Fibroblast of lung (primary cell): ENCODE results near the gene ERGIC3. TPM values are rescaled to one million over a fixed set of nuclear protein-coding genes. Genes with fewer than 3 reads are reported as not detected.

Experiments
- DNase-seq, 2 donors: peaks; one replicate each; pipeline versions ENCODE4 v3.0.0 to v3.0.0-alpha.2; 2010; ENCODE audit warnings: low read depth in 2 of 2
- H2AFZ ChIP-seq: 2 replicates; pipeline ENCODE4 v1.5.1; 2012; ENCODE audit warnings: low read length, control low read depth, inconsistent platforms
- H3K27ac ChIP-seq: 2 replicates; pipeline ENCODE4 v1.5.1; 2011; ENCODE audit warnings: low read length, control low read depth; ENCODE audit not compliant: insufficient read depth
- H3K27me3 ChIP-seq: 2 replicates; pipeline ENCODE4 v1.5.1; 2011; ENCODE audit warnings: mild to moderate bottlenecking, low read length; ENCODE audit not compliant: control insufficient read depth, insufficient read depth
- H3K36me3 ChIP-seq: 2 replicates; pipeline ENCODE4 v1.5.1; 2011; ENCODE audit warnings: low read length; ENCODE audit not compliant: control insufficient read depth, insufficient read depth
- H3K4me1 ChIP-seq: 2 replicates; pipeline ENCODE4 v1.5.1; 2011; ENCODE audit warnings: low read length; ENCODE audit not compliant: control insufficient read depth, insufficient read depth; ENCODE audit errors: extremely low read depth
- H3K4me2 ChIP-seq: 2 replicates; pipeline ENCODE4 v1.5.1; 2011; ENCODE audit warnings: low read length, control low read depth; ENCODE audit not compliant: insufficient read depth; ENCODE audit errors: extremely low read depth
- H3K4me3 ChIP-seq, 4 experiments: fragments of 200-600 bp in 1 of 4; sonication (generic) in 1 of 4; replicated peaks in 1 of 4; 2 replicates each; pipeline ENCODE4 v1.5.1; 2011 to 2016; ENCODE audit warnings: low read length in 4 of 4, low read depth in 3 of 4, mild to moderate bottlenecking in 3 of 4, control low read depth in 2 of 4, inconsistent platforms in 1 of 4, mixed read lengths in 1 of 4; ENCODE audit not compliant: insufficient read depth in 1 of 4; ENCODE audit errors: control extremely low read depth in 1 of 4
- H3K79me2 ChIP-seq: 2 replicates; pipeline ENCODE4 v1.5.1; 2012; ENCODE audit warnings: mild to moderate bottlenecking, low read length, inconsistent platforms; ENCODE audit not compliant: control insufficient read depth, insufficient read depth
- H3K9ac ChIP-seq: 2 replicates; pipeline ENCODE4 v1.5.1; 2011; ENCODE audit warnings: mild to moderate bottlenecking, low read length, control low read depth; ENCODE audit not compliant: insufficient read depth
- H3K9me3 ChIP-seq: 2 replicates; pipeline ENCODE4 v1.5.1; 2012; ENCODE audit warnings: low read depth, low read length; ENCODE audit not compliant: control insufficient read depth, insufficient read depth
- H4K20me1 ChIP-seq: 2 replicates; pipeline ENCODE4 v1.5.1; 2011; ENCODE audit warnings: low read length; ENCODE audit not compliant: control insufficient read depth, insufficient read depth; ENCODE audit errors: extremely low read depth
- EZH2 ChIP-seq: IDR thresholded peaks from 2 replicates; pipeline ENCODE4 v1.5.1; 2012; ENCODE audit warnings: low read length, control low read depth, mild to moderate bottlenecking; ENCODE audit errors: missing control alignments
- polyA plus RNA-seq, 2 donors: library from polyadenylated mRNA; depleted of rRNA in 1 of 2; stranded (reverse) in 1 of 2; unstranded in 1 of 2; fragments of >200 nt; gene quantifications; 2 replicates each; pipeline ENCODE4 v1.2.1, GENCODE V29; 2011 to 2012; ENCODE audit warnings: missing spikeins in 1 of 2
- total RNA-seq: library from RNA; depleted of rRNA; stranded (reverse); fragments of >200 nt; gene quantifications from 2 replicates; pipeline ENCODE4 v1.2.1, GENCODE V29; 2014
- TF ChIP-seq, protein P1 (sequence below), 2 donors: IDR thresholded peaks in 1 of 2; conservative IDR thresholded peaks in 1 of 2; 1 replicate in 1 of 2; 2 replicates in 1 of 2; pipeline ENCODE4 v1.5.1; 2011 to 2012; ENCODE audit warnings: low read length in 2 of 2, control low read depth in 1 of 2, inconsistent platforms in 1 of 2, low read depth in 1 of 2, mild to moderate bottlenecking in 1 of 2

ERGIC3 gene
- total and polyA plus RNA-seq, 2 donors (not counting 1 experiment from before 2014, with no cell fraction given), result 335 to 355 TPM

- Histone ChIP-seq H3K36me3 (no peaks in the 10 kb centered on the region), H3K79me2 (no peaks in the 10 kb centered on the region), H3K4me3 (no peak within 1 kb of the TSS), H3K9me3 (no peaks in the 10 kb centered on the region), H3K4me1 (no peaks in the 10 kb centered on the region), H3K27me3 (no peaks in the 10 kb centered on the region), H4K20me1 (no peaks in the 10 kb centered on the region), H3K27ac (no peak within 1 kb of the TSS), H2AFZ (no peak within 1 kb of the TSS), H3K9ac (no peak within 1 kb of the TSS), H3K4me2 (no peak within 1 kb of the TSS)
- no peak for TF ChIP-seq EZH2
- TF ChIP-seq, protein P1, sequence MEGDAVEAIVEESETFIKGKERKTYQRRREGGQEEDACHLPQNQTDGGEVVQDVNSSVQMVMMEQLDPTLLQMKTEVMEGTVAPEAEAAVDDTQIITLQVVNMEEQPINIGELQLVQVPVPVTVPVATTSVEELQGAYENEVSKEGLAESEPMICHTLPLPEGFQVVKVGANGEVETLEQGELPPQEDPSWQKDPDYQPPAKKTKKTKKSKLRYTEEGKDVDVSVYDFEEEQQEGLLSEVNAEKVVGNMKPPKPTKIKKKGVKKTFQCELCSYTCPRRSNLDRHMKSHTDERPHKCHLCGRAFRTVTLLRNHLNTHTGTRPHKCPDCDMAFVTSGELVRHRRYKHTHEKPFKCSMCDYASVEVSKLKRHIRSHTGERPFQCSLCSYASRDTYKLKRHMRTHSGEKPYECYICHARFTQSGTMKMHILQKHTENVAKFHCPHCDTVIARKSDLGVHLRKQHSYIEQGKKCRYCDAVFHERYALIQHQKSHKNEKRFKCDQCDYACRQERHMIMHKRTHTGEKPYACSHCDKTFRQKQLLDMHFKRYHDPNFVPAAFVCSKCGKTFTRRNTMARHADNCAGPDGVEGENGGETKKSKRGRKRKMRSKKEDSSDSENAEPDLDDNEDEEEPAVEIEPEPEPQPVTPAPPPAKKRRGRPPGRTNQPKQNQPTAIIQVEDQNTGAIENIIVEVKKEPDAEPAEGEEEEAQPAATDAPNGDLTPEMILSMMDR (conservative IDR thresholded peaks at IDR 0.05 in 1 of 2, IDR thresholded peaks at IDR 0.05 in 1 of 2; ENCODE audit: low read depth in 1 of 2, low read length in 2 of 2), result no peak
- DNase-seq, result no peak
Measured at GRCh38 chr20:35529552-35529951, 12.3 kb upstream of the ERGIC3 start, which contains the start of gene C20orf173. TSS of gene C20orf173 (minus strand) at chr20:35529652. CDS start at chr20:35529373, 279 bp downstream.

- no peak overlapping the region for H3K4me3 ChIP-seq
- H3K4me1 ChIP-seq, result peaks cover 2% of the 10 kb centered on the region
- H3K27me3 ChIP-seq, result no peaks in the 10 kb centered on the region
- DNase-seq, result no peak
- no peak overlapping the region for H3K27ac ChIP-seq
- peaks cover 4% of the 10 kb centered on the region for H3K36me3 ChIP-seq
- H3K9ac ChIP-seq, result no peak overlapping the region
- peaks cover 8% of the 10 kb centered on the region for H3K79me2 ChIP-seq
- H3K4me2 ChIP-seq, result no peak overlapping the region
- no peaks in the 10 kb centered on the region for H3K9me3 ChIP-seq
- no peak for TF ChIP-seq EZH2
- TF ChIP-seq, protein P1 (conservative IDR thresholded peaks at IDR 0.05 in 1 of 2, IDR thresholded peaks at IDR 0.05 in 1 of 2; ENCODE audit: low read depth in 1 of 2, low read length in 2 of 2), result no peak
- H4K20me1 ChIP-seq, result no peaks in the 10 kb centered on the region
- H2AFZ ChIP-seq, result no peak overlapping the region
Measured at GRCh38 chr20:35539756-35540212, 2.1 kb upstream of the ERGIC3 start.

GRCh38 chr20:35541118-35541782, 628 bp upstream of the ERGIC3 start:
- H3K9me3 ChIP-seq, result no peaks in the 10 kb centered on the region
- peaks cover 2% of the 10 kb centered on the region for H3K4me1 ChIP-seq
- peak overlapping the region; percentile 95 for H3K4me2 ChIP-seq
- peak overlapping the region; percentile 49 to 98 (median 90) for H3K4me3 ChIP-seq
- H3K27me3 ChIP-seq, result no peaks in the 10 kb centered on the region
- H3K36me3 ChIP-seq, result peaks cover 6% of the 10 kb centered on the region
- peak overlapping the region; percentile 15 for H2AFZ ChIP-seq
- TF ChIP-seq EZH2, result no peak
- TF ChIP-seq, protein P1 (conservative IDR thresholded peaks at IDR 0.05 in 1 of 2, IDR thresholded peaks at IDR 0.05 in 1 of 2; ENCODE audit: low read depth in 1 of 2, low read length in 2 of 2), result no peak
- no peaks in the 10 kb centered on the region for H4K20me1 ChIP-seq
- H3K9ac ChIP-seq, result no peak overlapping the region
- no peak for DNase-seq
- peaks cover 8% of the 10 kb centered on the region for H3K79me2 ChIP-seq
- no peak overlapping the region for H3K27ac ChIP-seq
